CD4-positive, alpha-beta T cell treated with Interleukin-2 at 100 ng/mL for 4 hours (primary cell): ENCODE results near the gene CCAR1.
"Not testable (repeated sequence)": the region's sequence is repeated elsewhere in the genome, so short reads cannot be mapped to it uniquely, and the experiment has no call there.

Experiments used
- DNase-seq: peaks from one replicate; pipeline ENCODE4 v3.0.0-alpha.2; 2020; ENCODE audit warnings: low spot score

CCAR1 gene

DNA sequence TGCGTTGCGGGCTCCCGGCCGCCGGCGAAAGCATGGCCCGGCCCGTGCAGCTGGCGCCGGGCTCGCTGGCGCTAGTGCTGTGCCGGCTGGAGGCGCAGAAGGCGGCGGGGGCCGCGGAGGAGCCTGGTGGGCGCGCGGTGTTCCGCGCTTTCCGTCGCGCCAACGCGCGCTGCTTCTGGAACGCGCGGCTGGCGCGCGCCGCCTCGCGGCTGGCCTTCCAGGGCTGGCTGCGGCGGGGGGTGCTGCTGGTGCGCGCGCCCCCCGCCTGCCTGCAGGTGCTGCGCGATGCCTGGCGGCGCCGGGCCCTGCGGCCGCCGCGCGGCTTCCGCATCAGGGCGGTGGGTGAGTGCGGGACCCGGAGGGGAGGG lies 106.5 kb downstream of the CCAR1 start:
- not testable (repeated sequence) for DNase-seq

DNA sequence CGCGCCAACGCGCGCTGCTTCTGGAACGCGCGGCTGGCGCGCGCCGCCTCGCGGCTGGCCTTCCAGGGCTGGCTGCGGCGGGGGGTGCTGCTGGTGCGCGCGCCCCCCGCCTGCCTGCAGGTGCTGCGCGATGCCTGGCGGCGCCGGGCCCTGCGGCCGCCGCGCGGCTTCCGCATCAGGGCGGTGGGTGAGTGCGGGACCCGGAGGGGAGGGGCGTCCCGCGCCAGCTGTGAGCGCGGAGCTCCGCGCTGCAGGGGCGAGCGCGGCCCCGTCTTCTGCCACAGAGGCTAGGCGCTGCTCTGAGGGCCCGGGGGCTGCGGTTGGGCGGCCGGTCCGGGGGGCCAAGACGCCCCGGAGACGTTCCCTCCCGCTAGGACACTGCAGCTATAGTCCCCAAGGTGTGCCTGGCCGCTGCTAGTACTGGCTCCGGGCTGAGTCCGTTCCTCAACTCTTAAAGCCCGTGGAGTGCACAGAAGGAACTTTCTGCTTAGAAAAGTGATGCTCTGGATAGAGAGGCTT lies 107.1 kb downstream of the CCAR1 start:
- DNase-seq: not testable (repeated sequence)

DNA sequence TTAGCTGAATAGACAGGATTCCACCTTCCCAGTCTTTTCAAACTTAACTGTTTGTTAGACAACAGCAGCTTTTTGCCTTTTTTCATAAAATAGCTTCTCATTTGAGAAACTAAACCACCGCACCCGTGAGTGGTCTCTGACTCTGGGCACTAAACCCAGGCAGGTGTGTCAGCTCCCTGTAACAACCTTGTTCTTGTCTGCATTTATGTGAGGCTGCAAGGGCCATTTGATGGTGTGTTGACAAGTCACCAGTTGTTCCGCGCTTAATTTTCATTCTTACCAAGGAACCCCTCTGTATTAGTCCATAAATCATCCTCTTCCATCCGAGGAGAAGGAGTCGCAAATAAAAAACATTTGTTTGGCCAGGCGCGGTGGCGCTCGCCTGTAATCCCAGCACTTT lies 107.8 kb downstream of the CCAR1 start:
- DNase-seq: no peak

DNA sequence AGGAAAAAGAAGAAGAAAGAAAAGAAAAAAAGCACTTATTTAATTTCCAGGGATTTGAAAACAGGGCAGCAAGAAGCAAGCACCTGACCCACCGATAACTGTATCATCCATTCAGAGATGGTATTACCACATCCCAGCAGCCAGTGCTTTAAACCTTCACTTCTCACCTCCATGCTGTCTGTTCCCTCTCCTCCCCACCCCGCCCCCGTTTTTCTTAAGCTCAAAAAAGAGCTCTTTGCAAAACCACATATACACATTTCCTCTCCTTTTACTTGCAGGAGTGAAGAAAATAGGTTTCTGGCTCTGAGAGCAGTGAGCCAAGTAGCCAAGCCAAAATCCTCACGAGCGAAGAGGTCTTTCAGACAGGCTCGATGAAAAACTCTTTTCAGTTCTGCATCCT lies 108.5 kb downstream of the CCAR1 start:
- no peak for DNase-seq

DNA sequence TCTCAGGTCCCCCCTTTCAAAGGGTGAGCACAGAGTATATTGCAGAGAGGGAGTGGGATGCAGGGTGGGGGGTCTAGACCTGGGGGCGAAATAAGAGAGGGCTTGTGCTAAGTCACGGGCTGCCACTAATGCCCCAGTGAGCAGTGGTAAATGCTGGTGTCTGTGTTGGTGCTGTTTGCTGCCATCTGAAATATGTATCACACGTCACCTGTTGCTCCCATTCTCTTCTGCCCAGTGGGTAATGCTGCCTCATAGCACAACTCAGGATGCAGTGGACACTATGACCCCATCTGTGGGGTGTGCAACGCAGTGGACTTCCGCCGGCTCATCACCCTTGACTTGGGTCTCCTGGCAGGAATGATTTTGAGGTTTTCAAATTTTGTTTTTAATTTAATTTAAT lies 108.9 kb downstream of the CCAR1 start:
- no peak for DNase-seq

DNA sequence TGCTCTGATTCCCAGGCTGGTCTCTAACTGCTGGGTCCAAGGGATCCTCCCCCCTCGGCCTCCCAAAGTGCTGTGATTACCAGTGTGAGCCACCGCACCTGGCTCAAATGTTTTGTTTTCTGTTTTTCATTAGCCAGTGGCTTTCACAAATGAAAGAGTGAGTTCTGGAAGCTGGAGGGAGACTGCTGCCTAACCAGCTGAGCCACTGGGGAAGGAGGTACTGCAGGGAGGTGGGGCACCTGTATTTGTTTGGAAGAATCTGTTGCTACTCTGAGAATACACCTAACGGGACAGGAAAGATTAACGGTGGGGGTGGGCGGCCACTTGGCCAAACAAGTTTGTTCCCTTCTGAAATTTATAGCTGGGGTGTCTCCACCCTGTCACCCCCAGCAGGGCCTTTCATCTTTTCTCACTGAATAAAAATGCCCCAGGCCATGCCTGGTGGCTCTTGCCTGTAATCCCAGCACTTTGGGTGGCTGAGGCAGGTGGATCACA lies 111.0 kb downstream of the CCAR1 start:
- no peak for DNase-seq

DNA sequence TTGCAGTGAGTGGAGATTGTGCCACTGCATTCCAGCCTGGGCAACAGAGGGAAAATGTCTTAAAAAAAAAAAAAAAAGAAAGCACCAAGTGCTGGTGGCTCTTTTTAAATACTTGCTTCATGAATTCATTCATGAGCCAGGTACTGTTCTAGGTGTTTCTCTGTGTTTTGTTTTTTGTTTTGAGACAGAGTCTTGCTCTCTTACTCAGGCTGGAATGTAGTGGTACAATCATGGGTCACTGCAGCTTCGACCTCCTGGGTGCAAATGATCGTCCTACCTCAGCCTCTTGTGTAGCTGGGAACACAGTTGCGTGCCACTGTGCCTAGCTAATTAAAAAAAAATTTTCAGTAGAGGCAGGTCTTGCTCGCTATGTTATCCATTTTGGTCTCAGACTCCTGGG lies 111.6 kb downstream of the CCAR1 start:
- DNase-seq: no peak

DNA sequence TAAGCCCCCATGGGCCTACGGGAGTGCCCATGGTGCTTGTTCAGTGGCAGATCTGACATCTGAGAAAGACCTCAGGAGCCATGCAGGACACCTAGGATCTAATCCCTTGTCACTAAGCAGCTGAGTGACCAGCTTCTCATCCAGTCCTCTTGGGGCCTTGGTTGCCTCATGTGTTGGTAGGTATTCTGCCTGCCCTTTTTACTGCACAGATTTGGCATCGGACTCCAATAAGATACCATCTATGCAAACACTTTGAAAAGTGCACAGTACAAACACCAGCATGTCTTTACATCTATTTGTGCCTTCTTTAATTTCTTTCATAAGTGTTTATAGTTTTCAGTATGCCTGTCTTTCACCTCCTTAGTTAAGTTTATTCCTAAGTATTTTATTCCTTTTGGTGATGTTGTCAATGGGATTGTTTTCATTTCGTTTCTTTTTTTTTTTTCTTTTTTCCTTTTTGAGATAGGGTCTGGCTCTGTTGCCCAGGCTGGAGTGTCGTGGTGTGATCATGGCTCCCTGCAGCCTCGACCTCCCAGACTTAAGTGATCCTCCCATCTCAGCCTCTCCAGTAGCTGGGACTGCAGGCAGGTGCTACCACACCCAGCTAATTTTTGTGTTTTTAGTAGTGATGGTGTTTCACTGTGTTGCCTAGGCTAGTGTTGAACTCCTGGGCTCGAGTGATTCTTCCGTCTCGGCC lies 116.7 kb downstream of the CCAR1 start:
- DNase-seq: no peak

DNA sequence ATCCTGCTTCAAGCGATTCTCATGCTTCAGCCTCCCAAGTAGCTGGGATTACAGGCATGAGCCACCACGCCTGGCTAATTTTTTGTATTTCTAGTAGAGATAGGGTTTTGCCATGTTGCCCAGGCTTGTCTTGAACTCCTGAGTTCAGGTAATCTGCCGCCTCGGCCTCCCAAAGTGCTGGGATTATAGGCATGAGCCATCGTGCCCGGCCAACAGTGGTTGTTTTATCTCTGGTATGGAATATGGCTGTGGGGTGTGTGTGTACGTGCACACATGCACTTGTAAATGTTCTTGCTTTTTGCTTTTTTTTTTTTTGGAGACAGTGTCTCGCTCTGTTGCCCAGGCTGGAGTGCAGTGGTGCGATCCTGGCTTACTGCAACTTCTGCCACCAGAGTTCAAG lies 119.6 kb downstream of the CCAR1 start:
- DNase-seq: not testable (repeated sequence)
